Activated CD8-positive, alpha-beta T cell treated with anti-CD3 and anti-CD28 coated beads, Interleukin-2, amount 10 ng/mL, durations not matched to agents 7 days and 5 days (primary cell): ENCODE data around the gene C1orf210. TPM values are rescaled to one million over a fixed set of nuclear protein-coding genes. Genes with fewer than 3 reads are reported as not detected.

Experiments used
- ATAC-seq: fragments of 150-1000 bp; cut with Tn5 transposase; one replicate; pipeline ENCODE4 v1.10.0; 2021; ENCODE audit warnings: moderate library complexity
- CTCF ChIA-PET: fragments of 350-600 bp; sonication (Branson Sonifier 250); formaldehyde crosslinking; loops from one replicate; lab custom pipeline; 2021; ENCODE audit warnings: antibody characterized with exemption; lab: Charles Lee
- POLR2A ChIA-PET: fragments of 350-600 bp; sonication (Branson Sonifier 250); formaldehyde crosslinking; loops from one replicate; lab custom pipeline; 2021; ENCODE audit warnings: antibody characterized with exemption; lab: Charles Lee
- DNase-seq: peaks from one replicate; pipeline ENCODE4 v3.0.0-alpha.2; 2020
- H3K27ac Mint-ChIP-seq: one replicate; pipeline ENCODE4 v1.8.0; 2021; ENCODE audit warnings: mild to moderate bottlenecking, mixed read lengths
- H3K27me3 Mint-ChIP-seq: one replicate; pipeline ENCODE4 v1.8.0; 2021; ENCODE audit warnings: low read depth, mixed read lengths
- H3K36me3 Mint-ChIP-seq: one replicate; pipeline ENCODE4 v1.8.0; 2021; ENCODE audit warnings: low read depth, mixed read lengths
- H3K4me1 Mint-ChIP-seq: one replicate; pipeline ENCODE4 v1.8.0; 2021; ENCODE audit warnings: low read depth, mixed read lengths
- H3K4me3 Mint-ChIP-seq: one replicate; pipeline ENCODE4 v1.8.0; 2021; ENCODE audit warnings: mild to moderate bottlenecking, mixed read lengths
- H3K9me3 Mint-ChIP-seq: one replicate; pipeline ENCODE4 v1.8.0; 2022; ENCODE audit warnings: mixed read lengths; ENCODE audit not compliant: insufficient read depth
- total RNA-seq, 2 experiments: library from RNA; stranded (reverse); gene quantifications; one replicate each; pipeline ENCODE4 v1.2.3, GENCODE V29; 2021

The C1orf210 gene
- total RNA-seq, 2 experiments from 2014 or later, result not detected

DNA sequence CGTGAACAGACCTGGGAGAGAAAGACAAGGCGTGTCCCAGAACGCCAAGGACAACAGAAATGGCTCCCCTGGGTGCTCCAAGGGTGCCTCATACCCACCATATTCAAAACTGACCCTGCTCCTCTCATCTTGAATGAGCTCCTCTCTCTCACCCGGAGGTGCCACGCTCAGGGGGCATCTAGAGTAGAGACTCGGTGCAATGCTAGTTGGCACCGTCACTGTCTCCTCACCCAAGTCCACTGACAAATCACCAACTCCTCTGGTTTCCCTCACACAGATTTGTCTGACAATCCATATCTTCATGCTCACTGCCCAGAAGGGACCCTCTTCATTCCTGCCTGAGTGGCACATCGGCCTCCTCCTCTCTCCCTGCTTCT lies 10.6 kb downstream of the C1orf210 start:
- POLR2A ChIA-PET, result interaction anchor here (0.6 to 1.1 kb wide), 3 partner anchors 21 to 1357 kb away, joined by 3 read pairs; no protein-coding TSS in a partner anchor
- Mint-ChIP-seq H3K9me3 (no peaks in the 10 kb centered on the region), H3K4me1 (peaks cover 34% of the 10 kb centered on the region), H3K27ac (peak overlapping the region; percentile 99), H3K36me3 (peaks cover 11% of the 10 kb centered on the region), H3K4me3 (peak overlapping the region; percentile 50), H3K27me3 (peaks cover 4% of the 10 kb centered on the region)
- ATAC-seq (no peak), DNase-seq (no peak)
- CTCF ChIA-PET, result no interaction called here

DNA sequence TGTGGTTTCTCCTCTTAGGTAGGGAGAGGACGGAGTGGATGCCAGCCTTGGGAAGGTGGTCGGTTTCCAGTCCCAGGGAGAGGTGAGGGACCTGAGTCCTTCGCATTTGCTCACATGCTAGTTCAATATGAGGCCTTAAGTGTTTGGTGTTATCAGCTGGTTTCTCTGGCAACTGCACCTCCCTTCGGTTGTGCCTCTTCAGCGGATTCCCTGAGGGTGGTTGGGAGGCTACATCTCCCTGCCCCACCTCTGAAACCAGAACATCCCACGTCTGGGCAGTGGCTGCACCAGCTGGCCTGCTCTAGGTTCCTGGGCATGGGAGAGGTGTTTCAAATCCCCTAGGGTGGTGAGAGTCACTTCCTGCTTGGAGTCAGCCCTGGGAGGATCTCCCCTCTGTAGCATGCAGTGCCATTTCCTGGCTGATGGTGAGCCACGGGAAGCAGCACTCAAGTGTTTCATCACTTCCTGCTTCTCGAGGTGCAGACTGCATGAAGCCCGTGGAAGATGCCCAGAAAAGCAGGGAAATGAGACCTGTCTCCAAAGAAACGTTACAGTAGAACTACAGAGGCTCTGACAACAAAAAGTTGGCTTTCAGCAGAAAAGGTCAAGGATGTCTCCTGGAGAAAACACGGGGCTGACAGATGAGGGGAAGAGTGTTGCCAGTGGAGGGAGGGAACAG lies 11.1 kb downstream of the C1orf210 start:
- H3K36me3 Mint-ChIP-seq, result peaks cover 11% of the 10 kb centered on the region
- DNase-seq, result peak; percentile 75
- ChIA-PET CTCF (no interaction called here), POLR2A (interaction anchor here (0.6 to 1.1 kb wide), 4 partner anchors 21 to 1358 kb away, joined by 3 to 7 read pairs (median 3); no protein-coding TSS in a partner anchor)
- no peaks in the 10 kb centered on the region for H3K9me3 Mint-ChIP-seq
- peak overlapping the region; percentile 50 for H3K4me3 Mint-ChIP-seq
- ATAC-seq, result peak; percentile 84
- H3K27me3 Mint-ChIP-seq, result peaks cover 4% of the 10 kb centered on the region
- H3K4me1 Mint-ChIP-seq, result peaks cover 34% of the 10 kb centered on the region
- peak overlapping the region; percentile 99 for H3K27ac Mint-ChIP-seq

DNA sequence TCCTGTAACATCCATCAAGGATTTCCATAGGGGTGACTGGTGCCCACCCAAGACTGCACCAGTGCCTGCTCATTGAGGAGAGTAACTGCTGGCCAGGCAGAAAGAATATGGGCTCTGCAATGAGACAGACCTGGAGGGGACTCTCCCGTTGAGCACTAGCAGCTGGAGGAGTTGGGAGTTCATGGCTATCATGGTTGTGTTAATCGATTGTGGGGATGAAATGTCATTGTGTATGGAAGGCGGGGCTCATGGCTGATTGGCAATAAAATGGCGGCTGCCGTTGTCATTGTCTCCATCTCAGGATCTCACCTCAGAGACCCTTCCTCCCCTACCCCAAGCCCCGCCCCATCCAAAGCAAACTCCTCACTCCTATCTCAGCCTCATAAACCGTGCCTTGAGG lies 11.7 kb downstream of the C1orf210 start:
- Mint-ChIP-seq H3K27ac (peak overlapping the region; percentile 99), H3K4me1 (peaks cover 34% of the 10 kb centered on the region), H3K27me3 (peaks cover 4% of the 10 kb centered on the region), H3K4me3 (no peak overlapping the region), H3K9me3 (no peaks in the 10 kb centered on the region), H3K36me3 (peaks cover 11% of the 10 kb centered on the region)
- CTCF ChIA-PET, result no interaction called here
- ATAC-seq, result no peak
- POLR2A ChIA-PET, result no interaction called here
- no peak for DNase-seq

DNA sequence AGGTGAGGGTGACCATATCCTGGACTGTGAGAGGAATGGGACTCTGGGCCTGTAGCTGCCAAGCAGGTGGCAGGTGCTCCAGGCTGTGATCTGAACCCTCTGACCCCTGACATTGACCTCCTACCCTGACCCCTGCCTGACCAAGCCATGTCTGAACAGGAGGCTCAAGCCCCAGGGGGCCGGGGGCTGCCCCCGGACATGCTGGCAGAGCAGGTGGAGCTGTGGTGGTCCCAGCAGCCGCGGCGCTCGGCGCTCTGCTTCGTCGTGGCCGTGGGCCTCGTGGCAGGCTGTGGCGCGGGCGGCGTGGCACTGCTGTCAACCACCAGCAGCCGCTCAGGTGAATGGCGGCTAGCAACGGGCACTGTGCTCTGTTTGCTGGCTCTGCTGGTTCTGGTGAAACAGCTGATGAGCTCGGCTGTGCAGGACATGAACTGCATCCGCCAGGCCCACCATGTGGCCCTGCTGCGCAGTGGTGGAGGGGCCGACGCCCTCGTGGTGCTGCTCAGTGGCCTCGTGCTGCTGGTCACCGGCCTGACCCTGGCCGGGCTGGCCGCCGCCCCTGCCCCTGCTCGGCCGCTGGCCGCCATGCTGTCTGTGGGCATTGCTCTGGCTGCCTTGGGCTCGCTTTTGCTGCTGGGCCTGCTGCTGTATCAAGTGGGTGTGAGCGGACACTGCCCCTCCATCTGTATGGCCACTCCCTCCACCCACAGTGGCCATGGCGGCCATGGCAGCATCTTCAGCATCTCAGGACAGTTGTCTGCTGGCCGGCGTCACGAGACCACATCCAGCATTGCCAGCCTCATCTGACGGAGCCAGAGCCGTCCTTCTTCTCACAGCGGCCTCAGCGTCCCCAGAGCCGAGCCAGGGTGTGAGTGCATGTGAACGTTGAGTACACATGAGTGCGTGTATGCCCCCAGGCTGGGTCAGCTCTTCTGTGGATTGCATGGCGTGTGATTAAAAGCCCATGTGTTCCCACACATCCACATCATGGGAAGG lies 12.5 kb downstream of the C1orf210 start:
- ATAC-seq, result no peak
- H3K4me1 Mint-ChIP-seq, result peaks cover 34% of the 10 kb centered on the region

DNA sequence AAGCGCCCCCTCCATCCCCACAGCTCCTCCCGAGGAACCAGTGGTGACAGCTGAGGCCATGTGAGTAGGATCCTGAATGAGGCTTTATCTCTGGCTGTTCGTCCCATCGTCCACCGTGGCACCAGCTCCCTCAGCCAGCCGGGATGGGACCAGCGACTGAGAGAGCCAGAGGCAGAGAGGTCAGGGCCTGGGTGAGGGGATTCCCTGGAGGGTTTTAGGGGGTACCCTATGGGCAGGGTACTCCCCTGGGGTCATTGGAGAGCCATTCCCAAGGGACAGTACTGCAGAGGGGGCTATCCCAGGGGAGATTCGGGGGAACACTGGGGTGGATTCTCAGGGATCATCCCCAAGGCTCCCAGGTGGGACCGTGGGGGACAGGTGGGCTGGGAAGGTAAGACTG lies 13.2 kb downstream of the C1orf210 start:
- ATAC-seq, result no peak
- Mint-ChIP-seq H3K4me3 (no peak overlapping the region), H3K27me3 (peaks cover 7% of the 10 kb centered on the region), H3K36me3 (peaks cover 11% of the 10 kb centered on the region), H3K27ac (no peak overlapping the region), H3K4me1 (peaks cover 34% of the 10 kb centered on the region), H3K9me3 (no peaks in the 10 kb centered on the region)
- POLR2A ChIA-PET, result no interaction called here
- CTCF ChIA-PET, result no interaction called here
- no peak for DNase-seq

More for the DNA sequence above, 12.5 kb downstream of the C1orf210 start:
- peaks cover 4% of the 10 kb centered on the region for H3K27me3 Mint-ChIP-seq
- no peak overlapping the region for H3K27ac Mint-ChIP-seq
- POLR2A ChIA-PET, result no interaction called here
- H3K9me3 Mint-ChIP-seq, result no peaks in the 10 kb centered on the region
- CTCF ChIA-PET, result no interaction called here
- no peak overlapping the region for H3K4me3 Mint-ChIP-seq
- DNase-seq, result no peak
- H3K36me3 Mint-ChIP-seq, result peaks cover 11% of the 10 kb centered on the region

DNA sequence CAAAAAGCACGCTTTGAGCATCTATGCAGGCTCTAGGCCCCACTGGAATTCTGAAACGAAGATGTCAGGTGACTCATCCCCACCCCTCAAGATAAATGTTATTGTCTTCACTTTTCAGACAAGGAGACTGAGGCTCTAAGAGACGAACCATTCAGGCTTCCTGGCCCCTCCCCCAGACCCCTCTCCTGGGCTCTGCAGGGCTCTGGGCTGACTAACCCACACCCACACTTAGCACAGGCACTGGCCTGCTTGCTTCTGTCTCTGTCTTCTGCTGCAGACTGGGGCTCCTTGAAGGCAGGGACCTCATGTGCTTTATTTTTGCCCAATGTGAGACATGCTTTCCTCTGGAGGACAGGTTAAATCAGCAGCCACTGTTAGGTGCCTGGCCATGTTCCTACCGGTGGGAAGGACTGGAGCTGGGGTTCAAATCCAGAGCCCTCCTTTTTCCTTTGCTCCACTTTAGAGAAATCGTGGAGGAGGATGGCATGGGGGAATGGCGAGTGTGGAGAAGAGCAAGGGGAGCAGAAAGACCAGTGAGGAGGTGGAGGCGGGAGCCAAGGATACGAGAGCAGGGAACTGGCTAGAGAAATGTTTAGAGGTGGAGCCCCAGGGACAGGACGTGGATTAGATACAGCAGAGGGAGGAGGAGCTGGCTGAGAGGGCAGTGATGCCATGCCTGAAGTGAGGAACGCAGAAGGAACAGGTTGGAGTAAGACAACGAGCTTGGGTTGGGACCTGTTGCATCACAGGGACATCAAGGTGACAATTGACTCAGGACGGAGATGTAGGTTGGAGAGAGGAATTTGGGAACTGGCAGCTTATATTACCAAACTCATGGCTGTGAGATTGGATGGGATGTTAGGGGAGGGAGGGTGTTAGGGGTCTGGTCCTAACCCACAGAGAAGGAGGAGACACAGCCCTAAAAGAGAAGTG lies 13.9 kb downstream of the C1orf210 start:
- ATAC-seq, result no peak
- POLR2A ChIA-PET, result no interaction called here

DNA sequence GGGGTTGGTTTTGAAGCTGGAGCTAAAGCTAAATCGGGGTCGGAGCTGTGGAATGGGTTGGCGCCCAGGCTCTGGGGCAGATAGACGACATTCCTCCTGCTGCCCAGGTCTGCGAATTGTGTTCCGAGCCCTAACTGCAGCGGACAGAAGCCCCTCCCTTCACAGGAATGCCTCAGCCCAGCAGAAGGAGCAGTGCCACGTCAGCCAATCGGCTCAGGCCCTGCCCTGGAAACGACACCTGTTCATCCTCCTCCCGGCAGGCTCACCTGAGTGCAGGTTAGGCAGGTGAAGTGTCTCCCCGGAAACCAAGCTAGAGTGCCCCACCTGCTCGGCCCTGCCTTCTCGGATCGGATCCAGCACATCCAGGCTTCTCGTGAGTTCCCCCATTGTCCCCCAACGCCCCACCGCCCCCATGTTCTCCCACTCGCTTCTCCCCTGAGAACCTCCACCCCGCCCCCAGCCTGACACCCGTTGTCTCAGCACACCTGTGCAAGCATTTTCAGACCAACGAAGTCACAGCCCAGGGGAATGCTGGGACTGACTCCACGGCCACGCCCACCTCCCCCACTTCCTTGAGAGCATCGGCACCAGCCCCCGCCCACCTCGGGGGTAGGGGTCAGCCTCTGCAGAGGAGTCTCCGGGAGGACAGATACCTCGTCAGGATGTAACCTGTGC lies 14.8 kb downstream of the C1orf210 start:
- no peak for ATAC-seq
- no peak overlapping the region for H3K4me3 Mint-ChIP-seq

More for the DNA sequence above, 13.9 kb downstream of the C1orf210 start:
- no peak for DNase-seq
- Mint-ChIP-seq H3K4me1 (peaks cover 30% of the 10 kb centered on the region), H3K9me3 (no peaks in the 10 kb centered on the region), H3K36me3 (peaks cover 11% of the 10 kb centered on the region), H3K27ac (no peak overlapping the region), H3K27me3 (peaks cover 11% of the 10 kb centered on the region), H3K4me3 (no peak overlapping the region)
- CTCF ChIA-PET, result no interaction called here

DNA sequence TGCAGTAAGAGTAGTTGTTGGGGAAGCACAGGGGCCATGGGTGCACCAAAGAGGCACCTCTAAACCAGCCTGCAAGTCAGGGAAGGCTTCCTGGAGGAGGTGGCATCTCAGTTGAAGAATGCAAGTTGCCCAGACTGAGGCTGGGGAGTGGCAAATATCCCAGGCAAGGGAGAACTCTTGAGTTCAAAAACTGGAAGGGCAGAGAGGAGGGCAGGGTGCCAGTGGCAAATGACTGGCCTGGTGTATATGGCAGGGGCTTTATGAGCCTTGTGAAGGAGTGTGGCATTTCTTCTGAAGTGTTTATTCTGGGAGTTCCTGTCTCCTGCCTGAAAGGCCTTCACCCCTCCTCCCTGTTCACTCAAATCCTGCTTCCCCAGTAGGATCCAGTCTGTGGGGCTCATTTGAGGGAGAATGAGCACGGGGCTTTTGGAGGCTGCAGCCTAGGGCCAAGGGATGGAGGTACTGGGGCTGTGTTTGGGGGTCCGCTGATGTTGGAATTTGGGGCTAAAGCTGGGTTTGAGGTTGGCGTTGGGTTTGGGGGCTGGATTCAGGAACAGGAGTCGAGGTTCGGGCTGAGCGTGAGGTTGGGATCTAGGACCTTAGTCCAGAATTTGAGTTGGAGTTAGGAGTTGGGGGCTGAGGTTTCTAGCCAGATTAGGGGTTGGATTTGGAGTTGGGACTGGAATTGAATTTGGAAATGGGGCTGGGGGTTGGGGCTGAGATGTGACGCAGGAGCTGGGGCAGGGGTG lies 15.6 kb downstream of the C1orf210 start, which contains the start of gene TMEM125:
TSS of gene TMEM125 (plus strand) at position 357 of the 749 bp plus-strand sequence. CDS start 2,740 bp downstream, outside the sequence.
- peaks cover 11% of the 10 kb centered on the region for H3K27me3 Mint-ChIP-seq
- H3K9me3 Mint-ChIP-seq, result no peaks in the 10 kb centered on the region
- ChIA-PET CTCF (no interaction called here), POLR2A (no interaction called here)
- H3K4me1 Mint-ChIP-seq, result peaks cover 19% of the 10 kb centered on the region
- H3K4me3 Mint-ChIP-seq, result no peak within 1 kb of the TSS
- DNase-seq (no peak), ATAC-seq (no peak)
- no peak within 1 kb of the TSS for H3K27ac Mint-ChIP-seq
- H3K36me3 Mint-ChIP-seq, result peaks cover 6% of the 10 kb centered on the region

More for the DNA sequence above, 14.8 kb downstream of the C1orf210 start:
- POLR2A ChIA-PET, result no interaction called here
- Mint-ChIP-seq H3K27me3 (peaks cover 11% of the 10 kb centered on the region), H3K36me3 (peaks cover 11% of the 10 kb centered on the region), H3K9me3 (no peaks in the 10 kb centered on the region), H3K27ac (no peak overlapping the region), H3K4me1 (peaks cover 25% of the 10 kb centered on the region)
- DNase-seq, result no peak
- CTCF ChIA-PET, result no interaction called here

DNA sequence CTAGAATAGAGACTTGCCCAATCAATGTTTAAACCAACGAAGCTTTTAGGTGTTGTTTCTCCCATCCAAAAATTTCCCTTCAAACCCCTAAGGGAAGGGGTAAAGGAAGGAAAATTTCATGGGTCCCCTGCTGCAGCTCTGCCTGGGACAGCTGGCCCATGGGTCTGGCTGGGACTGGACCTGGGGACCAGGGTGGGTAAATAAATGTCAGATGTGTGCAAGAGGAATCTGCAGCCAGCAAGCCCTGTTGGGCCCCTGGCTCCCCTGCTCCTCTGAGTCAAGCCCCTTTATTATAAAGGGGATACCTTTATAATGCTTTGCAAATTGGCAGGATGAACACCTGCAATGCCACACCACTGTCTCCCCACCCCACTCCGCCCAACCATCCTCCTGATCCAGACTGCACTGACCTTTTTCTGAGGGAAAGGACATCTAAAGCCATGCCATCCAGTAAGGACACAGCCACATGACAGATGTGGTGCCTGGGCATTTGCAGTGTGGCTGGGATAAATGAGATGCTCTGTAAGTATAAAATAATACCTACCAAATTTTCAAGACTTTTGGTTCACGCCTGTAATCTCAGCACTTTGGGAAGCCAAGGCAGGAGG lies 17.5 kb downstream of the C1orf210 start:
- ChIA-PET POLR2A (no interaction called here), CTCF (no interaction called here)
- H3K4me1 Mint-ChIP-seq, result peaks cover 11% of the 10 kb centered on the region
- H3K27ac Mint-ChIP-seq, result no peak overlapping the region
- H3K4me3 Mint-ChIP-seq, result no peak overlapping the region
- peaks cover 6% of the 10 kb centered on the region for H3K9me3 Mint-ChIP-seq
- peaks cover 3% of the 10 kb centered on the region for H3K36me3 Mint-ChIP-seq
- H3K27me3 Mint-ChIP-seq, result peaks cover 15% of the 10 kb centered on the region
- ATAC-seq (no peak), DNase-seq (no peak)

DNA sequence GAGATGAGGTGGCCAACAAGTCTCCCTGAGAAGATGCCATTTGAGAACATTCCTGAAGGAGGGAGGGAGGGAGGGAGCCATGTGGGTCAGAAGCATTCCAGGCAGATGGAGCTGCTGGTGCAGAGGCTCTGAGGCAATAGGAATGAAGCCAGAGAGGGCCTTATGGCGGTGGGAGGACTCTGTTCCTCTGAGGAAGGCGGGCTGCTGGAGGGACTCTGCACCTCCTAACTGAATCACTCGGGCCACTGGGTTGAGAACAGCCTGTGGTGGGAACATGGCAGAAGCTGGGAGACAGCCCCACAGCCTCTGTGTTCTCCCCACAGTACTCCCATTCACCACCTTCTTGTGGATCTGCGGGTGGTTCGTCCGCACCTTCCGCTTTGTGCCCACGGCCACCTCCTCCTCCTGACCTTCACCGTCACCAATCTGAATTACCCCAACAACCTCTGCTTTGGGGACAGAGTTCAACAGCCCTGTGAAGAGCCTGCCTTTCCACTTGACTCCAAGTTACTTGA lies 18.0 kb downstream of the C1orf210 start:
- DNase-seq (peak; percentile 12), ATAC-seq (no peak)
- Mint-ChIP-seq H3K9me3 (peaks cover 11% of the 10 kb centered on the region), H3K27ac (no peak overlapping the region), H3K4me3 (no peak overlapping the region), H3K36me3 (peaks cover 3% of the 10 kb centered on the region), H3K4me1 (peaks cover 11% of the 10 kb centered on the region), H3K27me3 (peaks cover 18% of the 10 kb centered on the region)
- CTCF ChIA-PET, result no interaction called here
- POLR2A ChIA-PET, result no interaction called here
